Measurements from ENCODE around the gene LIN37. TPM values are rescaled to one million over a fixed set of nuclear protein-coding genes. Genes with fewer than 3 reads are reported as not detected.
A peak's percentile ranks its signal among the peaks of the same experiment; 100 is the strongest.

Gene LIN37
- total and polyA plus RNA-seq, 9 of the 15 experiments (the other 6 are each of a cell fraction or from before 2014, with no cell fraction given): 1.2 to 12.5 (median 8.6) TPM

DNA sequence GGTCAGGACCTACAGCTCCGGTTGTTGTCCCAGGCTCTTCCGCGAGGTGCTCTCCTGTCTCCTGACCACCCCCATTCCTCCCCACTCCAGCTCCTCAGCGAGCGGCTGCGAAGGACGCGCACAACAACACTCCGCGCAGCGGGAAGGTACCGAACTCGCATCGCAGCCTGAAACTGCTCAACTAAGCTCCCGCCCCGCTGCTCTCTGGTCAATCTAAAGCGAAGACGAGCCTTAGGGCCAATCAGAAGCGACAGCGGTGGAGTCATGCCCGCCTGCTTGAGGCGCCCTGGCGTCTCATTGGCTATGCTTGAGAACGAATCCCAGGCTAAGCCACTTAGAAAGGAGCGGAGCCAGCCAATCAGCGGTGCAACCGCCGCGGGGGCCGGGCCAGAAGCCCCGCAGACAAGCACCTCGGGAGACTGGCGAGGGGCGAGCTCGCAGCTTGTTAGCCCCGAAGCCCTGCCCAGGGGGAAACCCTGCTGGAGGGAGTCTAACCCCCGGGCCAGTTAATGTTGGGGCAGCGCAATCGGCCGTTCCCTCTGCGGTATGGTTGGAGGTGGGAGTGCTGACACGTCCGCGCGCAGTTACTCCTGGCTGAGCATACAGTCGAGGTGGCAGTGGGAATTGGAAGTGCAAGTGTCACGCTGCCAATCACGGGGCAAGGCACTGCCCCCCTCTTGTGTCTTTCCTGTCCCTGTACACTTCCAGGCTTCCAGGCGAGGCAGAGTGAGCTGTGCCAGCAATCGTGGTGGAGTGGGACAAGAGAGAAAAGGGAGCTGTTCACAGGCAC lies 46.0 kb upstream of the LIN37 start (continued):
- TF ChIP-seq, protein P1, sequence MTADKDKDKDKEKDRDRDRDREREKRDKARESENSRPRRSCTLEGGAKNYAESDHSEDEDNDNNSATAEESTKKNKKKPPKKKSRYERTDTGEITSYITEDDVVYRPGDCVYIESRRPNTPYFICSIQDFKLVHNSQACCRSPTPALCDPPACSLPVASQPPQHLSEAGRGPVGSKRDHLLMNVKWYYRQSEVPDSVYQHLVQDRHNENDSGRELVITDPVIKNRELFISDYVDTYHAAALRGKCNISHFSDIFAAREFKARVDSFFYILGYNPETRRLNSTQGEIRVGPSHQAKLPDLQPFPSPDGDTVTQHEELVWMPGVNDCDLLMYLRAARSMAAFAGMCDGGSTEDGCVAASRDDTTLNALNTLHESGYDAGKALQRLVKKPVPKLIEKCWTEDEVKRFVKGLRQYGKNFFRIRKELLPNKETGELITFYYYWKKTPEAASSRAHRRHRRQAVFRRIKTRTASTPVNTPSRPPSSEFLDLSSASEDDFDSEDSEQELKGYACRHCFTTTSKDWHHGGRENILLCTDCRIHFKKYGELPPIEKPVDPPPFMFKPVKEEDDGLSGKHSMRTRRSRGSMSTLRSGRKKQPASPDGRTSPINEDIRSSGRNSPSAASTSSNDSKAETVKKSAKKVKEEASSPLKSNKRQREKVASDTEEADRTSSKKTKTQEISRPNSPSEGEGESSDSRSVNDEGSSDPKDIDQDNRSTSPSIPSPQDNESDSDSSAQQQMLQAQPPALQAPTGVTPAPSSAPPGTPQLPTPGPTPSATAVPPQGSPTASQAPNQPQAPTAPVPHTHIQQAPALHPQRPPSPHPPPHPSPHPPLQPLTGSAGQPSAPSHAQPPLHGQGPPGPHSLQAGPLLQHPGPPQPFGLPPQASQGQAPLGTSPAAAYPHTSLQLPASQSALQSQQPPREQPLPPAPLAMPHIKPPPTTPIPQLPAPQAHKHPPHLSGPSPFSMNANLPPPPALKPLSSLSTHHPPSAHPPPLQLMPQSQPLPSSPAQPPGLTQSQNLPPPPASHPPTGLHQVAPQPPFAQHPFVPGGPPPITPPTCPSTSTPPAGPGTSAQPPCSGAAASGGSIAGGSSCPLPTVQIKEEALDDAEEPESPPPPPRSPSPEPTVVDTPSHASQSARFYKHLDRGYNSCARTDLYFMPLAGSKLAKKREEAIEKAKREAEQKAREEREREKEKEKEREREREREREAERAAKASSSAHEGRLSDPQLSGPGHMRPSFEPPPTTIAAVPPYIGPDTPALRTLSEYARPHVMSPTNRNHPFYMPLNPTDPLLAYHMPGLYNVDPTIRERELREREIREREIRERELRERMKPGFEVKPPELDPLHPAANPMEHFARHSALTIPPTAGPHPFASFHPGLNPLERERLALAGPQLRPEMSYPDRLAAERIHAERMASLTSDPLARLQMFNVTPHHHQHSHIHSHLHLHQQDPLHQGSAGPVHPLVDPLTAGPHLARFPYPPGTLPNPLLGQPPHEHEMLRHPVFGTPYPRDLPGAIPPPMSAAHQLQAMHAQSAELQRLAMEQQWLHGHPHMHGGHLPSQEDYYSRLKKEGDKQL (CRISPR knock-in tag; IDR thresholded peaks at IDR 0.05; ENCODE audit: borderline replicate concordance): no peak
- no peak for TF ChIP-seq ZNF77 (CRISPR knock-in tag; IDR thresholded peaks at IDR 0.05)
- no peak for TF ChIP-seq HOXB6 (CRISPR knock-in tag; IDR thresholded peaks at IDR 0.05; ENCODE audit: borderline replicate concordance)
- TF ChIP-seq TAF9B (IDR thresholded peaks at IDR 0.05; ENCODE audit: partially characterized antibody): no peak
- TF ChIP-seq DPF2 (IDR thresholded peaks at IDR 0.05): no peak
- TF ChIP-seq, protein P2, sequence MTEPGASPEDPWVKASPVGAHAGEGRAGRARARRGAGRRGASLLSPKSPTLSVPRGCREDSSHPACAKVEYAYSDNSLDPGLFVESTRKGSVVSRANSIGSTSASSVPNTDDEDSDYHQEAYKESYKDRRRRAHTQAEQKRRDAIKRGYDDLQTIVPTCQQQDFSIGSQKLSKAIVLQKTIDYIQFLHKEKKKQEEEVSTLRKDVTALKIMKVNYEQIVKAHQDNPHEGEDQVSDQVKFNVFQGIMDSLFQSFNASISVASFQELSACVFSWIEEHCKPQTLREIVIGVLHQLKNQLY (CRISPR knock-in tag; conservative IDR thresholded peaks at IDR 0.05): no peak
- TF ChIP-seq NEUROD1 (IDR thresholded peaks at IDR 0.05; ENCODE audit: borderline replicate concordance, low read depth, low read length, partially characterized antibody): peak; percentile 99
- no peak for TF ChIP-seq SMAD4 (CRISPR knock-in tag; conservative IDR thresholded peaks at IDR 0.05)
- peak; percentile 90 for TF ChIP-seq PBX2 (CRISPR knock-in tag; IDR thresholded peaks at IDR 0.05; ENCODE audit: low read depth)
- peak; percentile 100 for TF ChIP-seq PBX2 (tag; conservative IDR thresholded peaks at IDR 0.05; ENCODE audit: low read depth)
- no peak for TF ChIP-seq MYC (IDR thresholded peaks at IDR 0.05; ENCODE audit: low read depth, low read length)
- TF ChIP-seq MYC (CRISPR knock-in tag; IDR thresholded peaks at IDR 0.05; ENCODE audit: borderline replicate concordance, low read depth): no peak
- no peak for TF ChIP-seq ELF1 (tag; IDR thresholded peaks at IDR 0.05)
- no peak for TF ChIP-seq ZBTB9 (CRISPR knock-in tag; IDR thresholded peaks at IDR 0.05)
- TF ChIP-seq CXXC5 (CRISPR knock-in tag; IDR thresholded peaks at IDR 0.05): peak; percentile 53; the same call in 1 of the 2 replicates
- TF ChIP-seq PCBP1 (IDR thresholded peaks at IDR 0.05; ENCODE audit: low read depth, low read length, poor library complexity, severe bottlenecking): peak; percentile 42
- peak; percentile 97 for TF ChIP-seq RBM25 (IDR thresholded peaks at IDR 0.05; ENCODE audit: low read depth, low read length, severe bottlenecking)

All from K562 (cell line).